H9 (cell line): ENCODE measurements around the gene CAMTA1. TPM values are rescaled to one million over a fixed set of nuclear protein-coding genes. Genes with fewer than 3 reads are reported as not detected.

Experiments
- DNase-seq: peaks from one replicate; pipeline ENCODE4 v3.0.0-alpha.2; 2017
- H2AFZ ChIP-seq: one replicate; pipeline ENCODE4 v1.6.1; 2013; ENCODE audit warnings: mild to moderate bottlenecking, low read length, control low read depth, moderate library complexity
- H2AK5ac ChIP-seq: 2 replicates; pipeline ENCODE4 v1.6.1; 2013; ENCODE audit warnings: low read length, control low read depth, mixed read lengths; ENCODE audit not compliant: insufficient read length
- H2BK120ac ChIP-seq: one replicate; pipeline ENCODE4 v1.6.1; 2013; ENCODE audit warnings: low read depth, mild to moderate bottlenecking, low read length, control low read depth, inconsistent platforms; ENCODE audit not compliant: poor library complexity, severe bottlenecking
- H2BK12ac ChIP-seq: 2 replicates; pipeline ENCODE4 v1.6.1; 2013; ENCODE audit warnings: low read length, control low read depth, mixed read lengths, low read depth; ENCODE audit not compliant: insufficient read length
- H2BK15ac ChIP-seq: 2 replicates; pipeline ENCODE4 v1.6.1; 2013; ENCODE audit warnings: low read depth, low read length, control low read depth
- H2BK20ac ChIP-seq: one replicate; pipeline ENCODE4 v1.6.1; 2013; ENCODE audit warnings: low read depth, mild to moderate bottlenecking, low read length, control low read depth, inconsistent platforms; ENCODE audit not compliant: poor library complexity, severe bottlenecking
- H2BK5ac ChIP-seq: 2 replicates; pipeline ENCODE4 v1.6.1; 2013; ENCODE audit warnings: low read length, control low read depth, mixed read lengths; ENCODE audit not compliant: insufficient read length
- H3K14ac ChIP-seq: 2 replicates; pipeline ENCODE4 v1.6.1; 2013; ENCODE audit warnings: low read length, control low read depth; ENCODE audit not compliant: insufficient read depth
- H3K18ac ChIP-seq: 2 replicates; pipeline ENCODE4 v1.6.1; 2013; ENCODE audit warnings: low read depth, mild to moderate bottlenecking, mixed read lengths, low read length, control low read depth; ENCODE audit not compliant: insufficient read length
- H3K23ac ChIP-seq: 2 replicates; pipeline ENCODE4 v1.6.1; 2013; ENCODE audit warnings: low read length, control low read depth, mixed read lengths, low read depth; ENCODE audit not compliant: insufficient read length
- H3K23me2 ChIP-seq: 2 replicates; pipeline ENCODE4 v1.6.1; 2013; ENCODE audit warnings: low read depth, mild to moderate bottlenecking, mixed read lengths, low read length, control low read depth; ENCODE audit not compliant: insufficient read length, poor library complexity, severe bottlenecking
- H3K27ac ChIP-seq: 2 replicates; pipeline ENCODE4 v1.5.1; 2013; ENCODE audit warnings: low read length, control low read depth, mixed read lengths, low read depth; ENCODE audit not compliant: insufficient read length
- H3K27me3 ChIP-seq: 2 replicates; pipeline ENCODE4 v1.6.1; 2013; ENCODE audit warnings: low read length, control low read depth, inconsistent platforms; ENCODE audit not compliant: insufficient read depth
- H3K4ac ChIP-seq: 2 replicates; pipeline ENCODE4 v1.6.1; 2013; ENCODE audit warnings: low read depth, mild to moderate bottlenecking, control low read depth, inconsistent platforms, low read length, moderate library complexity
- H3K4me1 ChIP-seq: 2 replicates; pipeline ENCODE4 v1.6.1; 2013; ENCODE audit warnings: low read length, control low read depth, inconsistent platforms; ENCODE audit not compliant: insufficient read depth
- H3K4me2 ChIP-seq: 2 replicates; pipeline ENCODE4 v1.6.1; 2013; ENCODE audit warnings: low read length, control low read depth, mixed read lengths; ENCODE audit not compliant: insufficient read length, insufficient read depth
- H3K56ac ChIP-seq: 2 replicates; pipeline ENCODE4 v1.6.1; 2013; ENCODE audit warnings: low read depth, mild to moderate bottlenecking, mixed read lengths, low read length, control low read depth; ENCODE audit not compliant: insufficient read length
- H3K79me1 ChIP-seq: 2 replicates; pipeline ENCODE4 v1.6.1; 2013; ENCODE audit warnings: low read depth, mild to moderate bottlenecking, moderate library complexity, low read length, control low read depth, inconsistent platforms; ENCODE audit not compliant: insufficient read depth, poor library complexity, severe bottlenecking
- H3K79me2 ChIP-seq: 2 replicates; pipeline ENCODE4 v1.6.1; 2013; ENCODE audit warnings: low read length, control low read depth, inconsistent platforms; ENCODE audit not compliant: insufficient read depth
- H3K9ac ChIP-seq: 2 replicates; pipeline ENCODE4 v1.6.1; 2013; ENCODE audit warnings: low read length, control low read depth, mixed read lengths; ENCODE audit not compliant: insufficient read length; ENCODE audit errors: extremely low read depth
- H3K9me3 ChIP-seq: one replicate; pipeline ENCODE4 v1.6.1; 2013; ENCODE audit warnings: low read depth, low read length, inconsistent platforms; ENCODE audit not compliant: control insufficient read depth
- H3T11ph ChIP-seq: one replicate; pipeline ENCODE4 v1.6.1; 2013; ENCODE audit warnings: mild to moderate bottlenecking, low read length, control low read depth, inconsistent platforms
- H4K20me1 ChIP-seq: one replicate; pipeline ENCODE4 v1.6.1; 2013; ENCODE audit not compliant: control insufficient read depth, insufficient read length, insufficient read depth
- H4K5ac ChIP-seq: 2 replicates; pipeline ENCODE4 v1.6.1; 2013; ENCODE audit warnings: low read depth, mild to moderate bottlenecking, mixed read lengths, low read length, control low read depth; ENCODE audit not compliant: insufficient read length
- H4K8ac ChIP-seq: replicated peaks from 2 replicates; pipeline ENCODE4 v1.6.1; 2013; ENCODE audit warnings: low read length, control low read depth, mixed read lengths, low read depth; ENCODE audit not compliant: insufficient read length
- H4K91ac ChIP-seq: 2 replicates; pipeline ENCODE4 v1.6.1; 2013; ENCODE audit warnings: low read depth, mild to moderate bottlenecking, moderate library complexity, mixed read lengths, low read length, control low read depth; ENCODE audit not compliant: insufficient read length
- H3K27ac Mint-ChIP-seq, 3 experiments: 2 replicates in 2 of 3; 3 replicates in 1 of 3; pipeline ENCODE4 v1.8.0; 2020 to 2021; ENCODE audit warnings: mixed read lengths in 3 of 3, mild to moderate bottlenecking in 1 of 3, moderate library complexity in 1 of 3
- H3K27me3 Mint-ChIP-seq: 2 replicates; pipeline ENCODE4 v1.8.0; 2021; ENCODE audit warnings: low read depth, mild to moderate bottlenecking, moderate library complexity, mixed read lengths
- H3K36me3 Mint-ChIP-seq, 3 experiments: 2 replicates in 2 of 3; 3 replicates in 1 of 3; pipeline ENCODE4 v1.8.0; 2020 to 2021; ENCODE audit warnings: low read depth in 3 of 3, mixed read lengths in 3 of 3; ENCODE audit not compliant: insufficient read depth in 1 of 3
- H3K4me1 Mint-ChIP-seq, 2 experiments: 2 replicates each; pipeline ENCODE4 v1.8.0; 2020; ENCODE audit warnings: mixed read lengths in 2 of 2
- H3K4me3 Mint-ChIP-seq, 2 experiments: 2 replicates in 1 of 2; 3 replicates in 1 of 2; pipeline ENCODE4 v1.8.0; 2020 to 2021; ENCODE audit warnings: mild to moderate bottlenecking in 2 of 2, mixed read lengths in 2 of 2, moderate library complexity in 1 of 2
- H3K9me3 Mint-ChIP-seq, 2 experiments: 2 replicates in 1 of 2; 3 replicates in 1 of 2; pipeline ENCODE4 v1.8.0; 2020; ENCODE audit warnings: mild to moderate bottlenecking in 2 of 2, mixed read lengths in 2 of 2, moderate library complexity in 1 of 2
- CTCF ChIP-seq: fragments of 200-600 bp; sonication (generic); conservative IDR thresholded peaks from 3 replicates; pipeline ENCODE4 v1.8.0; 2021; ENCODE audit warnings: antibody characterized with exemption, mild to moderate bottlenecking
- WGBS: extraction: QIAGEN DNeasy Blood & Tissue Kit; methylation state at CpG from one replicate; pipeline ENCODE4 v1.1.7; 2013; ENCODE audit warnings: missing lambda C conversion rate, low lambda C conversion rate, mixed read lengths; ENCODE audit not compliant: insufficient read length; ENCODE audit errors: extremely low coverage; 5-methylcytosine and 5-hydroxymethylcytosine counted together
- total RNA-seq: library from RNA; stranded (reverse); gene quantifications from 2 replicates; pipeline ENCODE4 v1.2.1, GENCODE V29; 2021

Gene CAMTA1
- total RNA-seq, 1 experiment from 2014 or later, result 115 TPM

- H3K79me1 ChIP-seq, result no peaks in the 10 kb centered on the region
- H2BK12ac ChIP-seq, result no peak overlapping the region
- no CpG with 5 or more reads among the region's 9 CpGs for WGBS
- H2BK15ac ChIP-seq, result no peak overlapping the region
- no peak overlapping the region for H4K91ac ChIP-seq
- H3K4ac ChIP-seq, result no peak overlapping the region
- no peak for DNase-seq
- no peak overlapping the region for H3K27ac ChIP-seq
- no peak overlapping the region for H3K18ac ChIP-seq
- H3K4me2 ChIP-seq, result no peak overlapping the region
- H3K4me3 Mint-ChIP-seq, result no peak overlapping the region
- H3K23ac ChIP-seq, result no peak overlapping the region
- H3T11ph ChIP-seq, result no peak overlapping the region
- peaks cover 1% of the 10 kb centered on the region; the same call in 1 of the 2 replicates for H3K27me3 Mint-ChIP-seq
- TF ChIP-seq CTCF, result no peak
- peaks cover under 1% of the 10 kb centered on the region for H3K9me3 ChIP-seq
- peaks cover 6% of the 10 kb centered on the region; the same call in 1 of the 2 replicates for H3K4me1 ChIP-seq
- H3K9ac ChIP-seq, result no peak overlapping the region
- H2AK5ac ChIP-seq, result no peak overlapping the region
- no peaks in the 10 kb centered on the region for H3K23me2 ChIP-seq
- H3K27me3 ChIP-seq, result no peaks in the 10 kb centered on the region
- no peak overlapping the region for H2BK5ac ChIP-seq
- H3K36me3 Mint-ChIP-seq, result peaks cover 5 to 6% (median 5%) of the 10 kb centered on the region in 3 experiments; a peak in 5 of 7 replicates
- no peaks in the 10 kb centered on the region for H3K79me2 ChIP-seq
- peaks cover 10 to 18% of the 10 kb centered on the region in 2 experiments; a peak in 4 of 5 replicates for H3K9me3 Mint-ChIP-seq
- H2AFZ ChIP-seq, result no peak overlapping the region
- H3K4me1 Mint-ChIP-seq, result peaks cover 15 to 18% of the 10 kb centered on the region in 2 experiments
- H2BK20ac ChIP-seq, result no peak overlapping the region
- no peak overlapping the region for H3K56ac ChIP-seq
- H3K14ac ChIP-seq, result no peak overlapping the region; the same call in 1 of the 2 replicates
- H3K27ac Mint-ChIP-seq, result 0 out of 7 replicates have a peak overlapping the region, but pooled peaks of 1 of the 3 experiments have one; percentile 73
- H4K5ac ChIP-seq, result no peak overlapping the region
- H2BK120ac ChIP-seq, result no peak overlapping the region
- H4K8ac ChIP-seq, result no peak overlapping the region
- no peaks in the 10 kb centered on the region for H4K20me1 ChIP-seq
Observed at GRCh38 chr1:7610936-7611335, 825.7 kb downstream of the CAMTA1 start.
